GM23338 (cell line): ENCODE measurements around the gene TEKT5. TPM values are rescaled to one million over a fixed set of nuclear protein-coding genes. Genes with fewer than 3 reads are reported as not detected.
A peak's percentile ranks its signal among the peaks of the same experiment; 100 is the strongest.

Experiments
- ATAC-seq: fragments of 200-7000 bp; cut with Tn5 transposase; 3 replicates; pipeline ENCODE4 v1.9.1; 2020
- DNase-seq: peaks from one replicate; pipeline ENCODE4 v3.0.0-alpha.2; 2015; ENCODE audit warnings: low spot score
- H2AFZ ChIP-seq: fragments of 200-600 bp; sonication (generic); 2 replicates; pipeline ENCODE4 v1.8.0; 2016; ENCODE audit warnings: antibody characterized with exemption, mild to moderate bottlenecking, moderate library complexity
- H3F3A ChIP-seq: fragments of 200-600 bp; sonication (generic); replicated peaks from 2 replicates; pipeline ENCODE4 v1.8.0; 2017; ENCODE audit warnings: antibody characterized with exemption, mixed run types, low read depth
- H3K27ac ChIP-seq: fragments of 200-600 bp; sonication (generic); 2 replicates; pipeline ENCODE4 v1.6.1; 2016; ENCODE audit warnings: low read depth
- H3K27me3 ChIP-seq: fragments of 200-600 bp; sonication (generic); 2 replicates; pipeline ENCODE4 v1.8.0; 2016; ENCODE audit warnings: mild to moderate bottlenecking, mixed run types, moderate library complexity; ENCODE audit not compliant: insufficient read depth
- H3K36me3 ChIP-seq: fragments of 200-600 bp; sonication (generic); 2 replicates; pipeline ENCODE4 v1.8.0; 2016; ENCODE audit warnings: mild to moderate bottlenecking; ENCODE audit not compliant: insufficient read depth
- H3K4me1 ChIP-seq: fragments of 200-600 bp; sonication (generic); 2 replicates; pipeline ENCODE4 v1.8.0; 2016; ENCODE audit warnings: mild to moderate bottlenecking, moderate library complexity; ENCODE audit not compliant: insufficient read depth
- H3K4me2 ChIP-seq: fragments of 200-600 bp; sonication (generic); 2 replicates; pipeline ENCODE4 v1.7.1; 2017; ENCODE audit warnings: mixed run types
- H3K4me3 ChIP-seq: fragments of 200-600 bp; sonication (generic); 2 replicates; pipeline ENCODE4 v1.6.1; 2016; ENCODE audit warnings: mixed run types
- H3K79me2 ChIP-seq: fragments of 200-600 bp; sonication (generic); replicated peaks from 2 replicates; pipeline ENCODE4 v1.8.0; 2017; ENCODE audit warnings: mild to moderate bottlenecking; ENCODE audit not compliant: insufficient read depth
- H3K9me2 ChIP-seq: fragments of 200-600 bp; sonication (generic); 2 replicates; pipeline ENCODE4 v1.8.0; 2017; ENCODE audit not compliant: insufficient read depth
- H4K20me1 ChIP-seq: fragments of 200-600 bp; sonication (generic); replicated peaks from 2 replicates; pipeline ENCODE4 v1.8.0; 2017; ENCODE audit warnings: mild to moderate bottlenecking; ENCODE audit not compliant: insufficient read depth
- H3K27ac Mint-ChIP-seq: 2 replicates; pipeline ENCODE4 v1.8.0; 2020; ENCODE audit warnings: inconsistent platforms, mild to moderate bottlenecking, moderate library complexity, mixed read lengths
- H3K27me3 Mint-ChIP-seq: 3 replicates; pipeline ENCODE4 v1.8.0; 2022; ENCODE audit warnings: low read depth, mild to moderate bottlenecking, moderate library complexity, mixed read lengths, inconsistent platforms; ENCODE audit not compliant: insufficient read depth, poor library complexity
- H3K36me3 Mint-ChIP-seq: 3 replicates; pipeline ENCODE4 v1.8.0; 2021; ENCODE audit warnings: low read depth, mild to moderate bottlenecking, inconsistent platforms, moderate library complexity, mixed read lengths
- H3K4me1 Mint-ChIP-seq: 3 replicates; pipeline ENCODE4 v1.8.0; 2020; ENCODE audit warnings: mild to moderate bottlenecking, inconsistent platforms, mixed read lengths
- H3K4me3 Mint-ChIP-seq: 3 replicates; pipeline ENCODE4 v1.8.0; 2021; ENCODE audit warnings: moderate library complexity, mild to moderate bottlenecking, inconsistent platforms, mixed read lengths
- H3K9me3 Mint-ChIP-seq: 3 replicates; pipeline ENCODE4 v1.8.0; 2020; ENCODE audit warnings: moderate library complexity, mild to moderate bottlenecking, inconsistent platforms, mixed read lengths
- CREB1 ChIP-seq: fragments of 250-450 bp; sonication (Bioruptor Pico); IDR thresholded peaks from 2 replicates; pipeline ENCODE4 v1.5.0; 2020; ENCODE audit warnings: low read depth, mild to moderate bottlenecking, moderate library complexity
- EZH2phosphoT487 ChIP-seq: fragments of 200-600 bp; sonication (generic); IDR thresholded peaks from one replicate; pipeline ENCODE4 v1.8.1; 2018; ENCODE audit warnings: antibody characterized with exemption; ENCODE audit not compliant: unreplicated experiment
- STAT1 ChIP-seq: IDR thresholded peaks from one replicate; pipeline ENCODE4 v1.6.1; 2016; ENCODE audit warnings: antibody characterized with exemption; ENCODE audit not compliant: unreplicated experiment
- ZNF331 ChIP-seq: fragments of 250-450 bp; sonication (Bioruptor Pico); IDR thresholded peaks from 2 replicates; pipeline ENCODE4 v1.5.0; 2020; ENCODE audit warnings: low read depth, mild to moderate bottlenecking, moderate library complexity
- polyA plus RNA-seq: library from polyadenylated mRNA; unstranded; fragments of >200 nt; fragmentation: Nextera tagmentation; extraction: Ambion mirVana; gene quantifications from 2 replicates; pipeline ENCODE4 v1.2.1, GENCODE V29; 2016
- total RNA-seq: library from RNA; depleted of rRNA; stranded (reverse); fragments of >200 nt; shearing (Covaris generic); gene quantifications from 2 replicates; pipeline ENCODE4 v1.2.3, GENCODE V29; 2014
- TF ChIP-seq, protein P1 (sequence below): fragments of 250-450 bp; sonication (Bioruptor Pico); IDR thresholded peaks from 2 replicates; pipeline ENCODE4 v1.5.0; 2020; ENCODE audit warnings: mild to moderate bottlenecking, moderate library complexity

TEKT5 gene
- total and polyA plus RNA-seq, 2 experiments from 2014 or later: 0.52 TPM; not detected in 1

DNA sequence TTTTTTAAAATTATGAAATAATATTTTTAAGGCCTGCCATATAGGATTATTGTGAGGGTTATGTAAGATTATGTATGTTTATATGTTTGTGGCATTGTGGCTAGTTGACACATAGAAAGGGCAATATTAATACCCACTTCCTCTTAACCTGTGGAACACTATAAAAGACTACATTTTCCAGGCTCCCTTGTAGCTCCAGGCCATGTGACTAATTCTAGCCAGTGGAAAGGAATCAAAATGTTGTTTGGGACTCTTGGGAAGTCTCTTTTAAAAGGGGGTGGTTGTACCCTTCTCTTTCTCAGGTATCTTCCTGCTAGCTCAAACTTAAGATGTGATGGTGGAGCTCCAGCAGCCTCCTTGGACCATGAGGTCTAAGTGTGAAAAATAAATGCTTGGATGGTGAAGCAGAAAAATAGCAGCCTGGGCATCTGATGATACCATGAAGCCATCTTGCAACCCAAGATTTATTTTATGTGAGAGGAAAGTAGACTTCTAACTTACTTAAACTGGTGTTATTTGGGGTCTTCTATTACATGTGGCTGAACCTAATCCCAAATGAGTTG is 39.2 kb downstream of the TEKT5 start (continued):
- TF ChIP-seq, protein P1, sequence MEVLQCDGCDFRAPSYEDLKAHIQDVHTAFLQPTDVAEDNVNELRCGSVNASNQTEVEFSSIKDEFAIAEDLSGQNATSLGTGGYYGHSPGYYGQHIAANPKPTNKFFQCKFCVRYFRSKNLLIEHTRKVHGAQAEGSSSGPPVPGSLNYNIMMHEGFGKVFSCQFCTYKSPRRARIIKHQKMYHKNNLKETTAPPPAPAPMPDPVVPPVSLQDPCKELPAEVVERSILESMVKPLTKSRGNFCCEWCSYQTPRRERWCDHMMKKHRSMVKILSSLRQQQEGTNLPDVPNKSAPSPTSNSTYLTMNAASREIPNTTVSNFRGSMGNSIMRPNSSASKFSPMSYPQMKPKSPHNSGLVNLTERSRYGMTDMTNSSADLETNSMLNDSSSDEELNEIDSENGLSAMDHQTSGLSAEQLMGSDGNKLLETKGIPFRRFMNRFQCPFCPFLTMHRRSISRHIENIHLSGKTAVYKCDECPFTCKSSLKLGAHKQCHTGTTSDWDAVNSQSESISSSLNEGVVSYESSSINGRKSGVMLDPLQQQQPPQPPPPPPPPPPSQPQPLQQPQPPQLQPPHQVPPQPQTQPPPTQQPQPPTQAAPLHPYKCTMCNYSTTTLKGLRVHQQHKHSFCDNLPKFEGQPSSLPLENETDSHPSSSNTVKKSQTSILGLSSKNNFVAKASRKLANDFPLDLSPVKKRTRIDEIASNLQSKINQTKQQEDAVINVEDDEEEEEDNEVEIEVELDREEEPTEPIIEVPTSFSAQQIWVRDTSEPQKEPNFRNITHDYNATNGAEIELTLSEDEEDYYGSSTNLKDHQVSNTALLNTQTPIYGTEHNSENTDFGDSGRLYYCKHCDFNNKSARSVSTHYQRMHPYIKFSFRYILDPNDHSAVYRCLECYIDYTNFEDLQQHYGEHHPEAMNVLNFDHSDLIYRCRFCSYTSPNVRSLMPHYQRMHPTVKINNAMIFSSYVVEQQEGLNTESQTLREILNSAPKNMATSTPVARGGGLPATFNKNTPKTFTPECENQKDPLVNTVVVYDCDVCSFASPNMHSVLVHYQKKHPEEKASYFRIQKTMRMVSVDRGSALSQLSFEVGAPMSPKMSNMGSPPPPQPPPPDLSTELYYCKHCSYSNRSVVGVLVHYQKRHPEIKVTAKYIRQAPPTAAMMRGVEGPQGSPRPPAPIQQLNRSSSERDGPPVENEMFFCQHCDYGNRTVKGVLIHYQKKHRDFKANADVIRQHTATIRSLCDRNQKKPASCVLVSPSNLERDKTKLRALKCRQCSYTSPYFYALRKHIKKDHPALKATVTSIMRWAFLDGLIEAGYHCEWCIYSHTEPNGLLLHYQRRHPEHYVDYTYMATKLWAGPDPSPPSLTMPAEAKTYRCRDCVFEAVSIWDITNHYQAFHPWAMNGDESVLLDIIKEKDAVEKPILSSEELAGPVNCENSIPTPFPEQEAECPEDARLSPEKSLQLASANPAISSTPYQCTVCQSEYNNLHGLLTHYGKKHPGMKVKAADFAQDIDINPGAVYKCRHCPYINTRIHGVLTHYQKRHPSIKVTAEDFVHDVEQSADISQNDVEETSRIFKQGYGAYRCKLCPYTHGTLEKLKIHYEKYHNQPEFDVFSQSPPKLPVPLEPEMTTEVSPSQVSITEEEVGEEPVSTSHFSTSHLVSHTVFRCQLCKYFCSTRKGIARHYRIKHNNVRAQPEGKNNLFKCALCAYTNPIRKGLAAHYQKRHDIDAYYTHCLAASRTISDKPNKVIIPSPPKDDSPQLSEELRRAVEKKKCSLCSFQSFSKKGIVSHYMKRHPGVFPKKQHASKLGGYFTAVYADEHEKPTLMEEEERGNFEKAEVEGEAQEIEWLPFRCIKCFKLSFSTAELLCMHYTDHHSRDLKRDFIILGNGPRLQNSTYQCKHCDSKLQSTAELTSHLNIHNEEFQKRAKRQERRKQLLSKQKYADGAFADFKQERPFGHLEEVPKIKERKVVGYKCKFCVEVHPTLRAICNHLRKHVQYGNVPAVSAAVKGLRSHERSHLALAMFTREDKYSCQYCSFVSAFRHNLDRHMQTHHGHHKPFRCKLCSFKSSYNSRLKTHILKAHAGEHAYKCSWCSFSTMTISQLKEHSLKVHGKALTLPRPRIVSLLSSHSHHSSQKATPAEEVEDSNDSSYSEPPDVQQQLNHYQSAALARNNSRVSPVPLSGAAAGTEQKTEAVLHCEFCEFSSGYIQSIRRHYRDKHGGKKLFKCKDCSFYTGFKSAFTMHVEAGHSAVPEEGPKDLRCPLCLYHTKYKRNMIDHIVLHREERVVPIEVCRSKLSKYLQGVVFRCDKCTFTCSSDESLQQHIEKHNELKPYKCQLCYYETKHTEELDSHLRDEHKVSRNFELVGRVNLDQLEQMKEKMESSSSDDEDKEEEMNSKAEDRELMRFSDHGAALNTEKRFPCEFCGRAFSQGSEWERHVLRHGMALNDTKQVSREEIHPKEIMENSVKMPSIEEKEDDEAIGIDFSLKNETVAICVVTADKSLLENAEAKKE (CRISPR knock-in tag): no peak

DNA sequence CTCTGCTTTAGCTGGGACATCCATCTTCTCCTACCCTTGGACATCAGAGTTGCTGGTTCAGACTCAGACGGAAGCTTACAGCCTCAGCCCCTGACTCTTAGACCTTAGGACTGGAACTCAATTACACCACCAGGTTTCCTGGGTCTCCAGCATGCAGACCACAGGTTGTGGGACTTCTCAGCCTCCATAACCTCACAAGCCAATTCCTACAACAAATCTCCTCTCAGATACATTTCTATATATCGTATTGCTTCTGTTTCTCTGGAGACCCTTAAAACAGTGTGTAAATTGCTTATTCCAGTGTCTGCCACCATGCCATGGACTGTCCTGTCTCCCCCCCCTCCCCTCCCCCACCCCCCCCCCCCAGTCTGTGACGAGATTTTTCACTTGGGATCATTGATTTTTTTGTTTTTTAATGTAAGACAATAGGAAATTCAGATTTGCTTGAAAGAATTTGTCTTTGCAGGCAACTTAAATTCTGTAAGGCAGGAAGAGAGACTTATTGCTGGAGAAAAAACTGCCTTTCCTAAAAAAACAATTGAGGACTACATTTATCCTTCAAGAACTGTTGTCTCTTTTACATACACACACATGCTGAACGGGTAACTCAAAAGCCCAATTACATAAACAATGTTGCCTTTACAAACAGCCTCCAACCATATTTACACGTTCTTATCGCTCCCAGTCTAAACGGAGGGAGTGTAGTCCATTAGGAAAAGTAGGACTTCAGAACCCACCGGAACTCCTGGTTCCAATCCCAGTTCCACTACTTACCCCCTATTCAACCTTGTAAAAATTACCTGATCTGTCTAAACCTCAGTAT is 39.9 kb downstream of the TEKT5 start:
- H4K20me1 ChIP-seq: no peaks in the 10 kb centered on the region
- Mint-ChIP-seq H3K9me3 (no peaks in the 10 kb centered on the region; the same call in 2 of the 3 replicates), H3K27me3 (peaks cover 1% of the 10 kb centered on the region), H3K4me3 (no peak overlapping the region), H3K36me3 (no peaks in the 10 kb centered on the region), H3K27ac (no peak overlapping the region), H3K4me1 (peaks cover 8% of the 10 kb centered on the region)
- no peaks in the 10 kb centered on the region for H3K27me3 ChIP-seq
- H2AFZ ChIP-seq: peak overlapping the region; percentile 56; the same call in 1 of the 2 replicates
- no peaks in the 10 kb centered on the region for H3F3A ChIP-seq
- H3K4me3 ChIP-seq: no peak overlapping the region
- H3K79me2 ChIP-seq: no peaks in the 10 kb centered on the region
- H3K4me2 ChIP-seq: no peak overlapping the region
- H3K36me3 ChIP-seq: no peaks in the 10 kb centered on the region
- 0 out of 2 replicates have a peak, but pooled peaks cover under 1% of the 10 kb centered on the region for H3K4me1 ChIP-seq
- no peak overlapping the region for H3K27ac ChIP-seq
- ATAC-seq (no peak), DNase-seq (no peak)
- no peaks in the 10 kb centered on the region for H3K9me2 ChIP-seq
- TF ChIP-seq, protein P1 (CRISPR knock-in tag): no peak
- TF ChIP-seq CREB1 (no peak), STAT1 (no peak), EZH2phosphoT487 (no peak), ZNF331 (CRISPR knock-in tag) (no peak)
